ENCODE measurements around the gene LTO1. TPM values are rescaled to one million over a fixed set of nuclear protein-coding genes. Genes with fewer than 3 reads are reported as not detected.

The LTO1 gene
- total and polyA plus RNA-seq, 4 donors, result 12.4 to 27.5 (median 19.4) TPM

GRCh38 chr11:69654660-69655478 is 20.3 kb downstream of the LTO1 start:
- DNase-seq (peak; percentile 37 to 51 (median 43)), ATAC-seq (ENCODE audit: insufficient read depth, low FRiP score) (peak; percentile 35)
- Histone ChIP-seq H3K36me3 (ENCODE audit: control insufficient read depth in 4 of 4, insufficient read depth in 4 of 4, low read length in 4 of 4) (peaks cover 4 to 21% (median 17%) of the 10 kb centered on the region in 4 donors), H3K27me3 (ENCODE audit: control insufficient read depth in 3 of 3, insufficient read depth in 3 of 3, low read length in 2 of 3) (no peaks in the 10 kb centered on the region), H3K4me1 (ENCODE audit: control insufficient read depth in 5 of 5, insufficient read depth in 5 of 5, low read length in 5 of 5) (peaks cover 0 to 17% (median 4%) of the 10 kb centered on the region in 5 donors), H3K9ac (ENCODE audit: insufficient read depth in 1 of 2, low read length in 2 of 2) (no peak overlapping the region), H3K27ac (ENCODE audit: low read depth in 1 of 2, low read length in 1 of 2) (no peak overlapping the region), H3K9me3 (ENCODE audit: control insufficient read depth in 4 of 4, insufficient read depth in 3 of 4, low read length in 3 of 4) (no peaks in the 10 kb centered on the region), H3K4me3 (no peak overlapping the region)
- 67 to 78% methylated on average over 27 of the region's 27 CpGs for WGBS, 2 donors
- TF ChIP-seq CTCF (IDR thresholded peaks at IDR 0.05; ENCODE audit: control extremely low read depth, extremely low read depth), result no peak

- H3K9ac ChIP-seq (ENCODE audit: insufficient read depth in 1 of 2, low read length in 2 of 2), result no peak overlapping the region
- H3K27me3 ChIP-seq (ENCODE audit: control insufficient read depth in 3 of 3, insufficient read depth in 3 of 3, low read length in 2 of 3), result no peaks in the 10 kb centered on the region
- no peak for DNase-seq
- peaks cover 4 to 26% (median 24%) of the 10 kb centered on the region in 4 donors for H3K36me3 ChIP-seq (ENCODE audit: control insufficient read depth in 4 of 4, insufficient read depth in 4 of 4, low read length in 4 of 4)
- 83 to 88% methylated on average over 38 of the region's 38 CpGs for WGBS, 2 donors
- TF ChIP-seq CTCF (IDR thresholded peaks at IDR 0.05; ENCODE audit: control extremely low read depth, extremely low read depth), result no peak
- peaks cover 0 to 17% (median 4%) of the 10 kb centered on the region in 5 donors for H3K4me1 ChIP-seq (ENCODE audit: control insufficient read depth in 5 of 5, insufficient read depth in 5 of 5, low read length in 5 of 5)
- no peaks in the 10 kb centered on the region for H3K9me3 ChIP-seq (ENCODE audit: control insufficient read depth in 4 of 4, insufficient read depth in 3 of 4, low read length in 3 of 4)
- H3K27ac ChIP-seq (ENCODE audit: low read depth in 1 of 2, low read length in 1 of 2), result no peak overlapping the region
- no peak for ATAC-seq (ENCODE audit: insufficient read depth, low FRiP score)
- H3K4me3 ChIP-seq, result no peak overlapping the region
These were observed 21.0 kb downstream of the LTO1 start for GRCh38 chr11:69654001-69654659.

GRCh38 chr11:69653406-69653960 is 21.7 kb downstream of the LTO1 start:
- Histone ChIP-seq H3K9me3 (ENCODE audit: control insufficient read depth in 4 of 4, insufficient read depth in 3 of 4, low read length in 3 of 4) (no peaks in the 10 kb centered on the region), H3K4me1 (ENCODE audit: control insufficient read depth in 5 of 5, insufficient read depth in 5 of 5, low read length in 5 of 5) (peaks cover 0 to 12% (median 4%) of the 10 kb centered on the region in 5 donors), H3K4me3 (no peak overlapping the region), H3K9ac (ENCODE audit: insufficient read depth in 1 of 2, low read length in 2 of 2) (no peak overlapping the region), H3K27me3 (ENCODE audit: control insufficient read depth in 3 of 3, insufficient read depth in 3 of 3, low read length in 2 of 3) (no peaks in the 10 kb centered on the region), H3K27ac (ENCODE audit: low read depth in 1 of 2, low read length in 1 of 2) (no peak overlapping the region), H3K36me3 (ENCODE audit: control insufficient read depth in 4 of 4, insufficient read depth in 4 of 4, low read length in 4 of 4) (peaks cover 4 to 29% (median 26%) of the 10 kb centered on the region in 4 donors)
- TF ChIP-seq CTCF (IDR thresholded peaks at IDR 0.05; ENCODE audit: control extremely low read depth, extremely low read depth), result no peak
- no peak for ATAC-seq (ENCODE audit: insufficient read depth, low FRiP score)
- no peak for DNase-seq
- 95% methylated on average over 23 of the region's 23 CpGs for WGBS, 2 donors
